PFSK-1 (cell line): ENCODE measurements around the gene RGS6.

Source experiments
- FOXP2 ChIP-seq: optimal IDR thresholded peaks from 2 replicates; pipeline ENCODE3; 2011; ENCODE audit warnings: borderline replicate concordance, control low read depth, inconsistent platforms; ENCODE audit not compliant: insufficient read depth; ENCODE audit errors: extremely low read length, extremely low read depth
- POLR2AphosphoS5 ChIP-seq: IDR thresholded peaks from 2 replicates; pipeline ENCODE4 v1.6.1; 2012; ENCODE audit warnings: low read depth, mild to moderate bottlenecking, control low read depth, low read length, moderate library complexity
- REST ChIP-seq, 2 experiments: IDR thresholded peaks; 2 replicates each; pipeline versions ENCODE4 v1.6.1 to v1.8.0; 2011 to 2012; ENCODE audit warnings: low read depth in 2 of 2, low read length in 2 of 2, control low read depth in 1 of 2, inconsistent platforms in 1 of 2, mild to moderate bottlenecking in 1 of 2, moderate library complexity in 1 of 2; ENCODE audit not compliant: insufficient read depth in 1 of 2
- SIN3A ChIP-seq: IDR thresholded peaks from 2 replicates; pipeline ENCODE4 v1.6.1; 2012; ENCODE audit warnings: mild to moderate bottlenecking, low read length, moderate library complexity, borderline replicate concordance; ENCODE audit not compliant: insufficient read depth
- TAF1 ChIP-seq: IDR thresholded peaks from 2 replicates; pipeline ENCODE4 v1.6.1; 2012; ENCODE audit warnings: low read length, control low read depth, borderline replicate concordance; ENCODE audit not compliant: insufficient read depth

GRCh38 chr14:72064501-72064900 is 132.3 kb downstream of the RGS6 start:
- no peak for TF ChIP-seq SIN3A
- no peak for TF ChIP-seq POLR2AphosphoS5
- no peak for TF ChIP-seq TAF1
- TF ChIP-seq FOXP2, result no peak
- no peak for TF ChIP-seq REST (IDR thresholded peaks at IDR 0.05; ENCODE audit: insufficient read depth in 1 of 2, low read depth in 2 of 2, low read length in 2 of 2)
